Suprapubic skin (tissue), 4 donors: ENCODE measurements around the gene ZNF213.

ENCODE experiments used
- CTCF ChIP-seq, 2 donors: fragments of 200-600 bp in 1 of 2; fragments of 450-650 bp in 1 of 2; sonication (generic) in 1 of 2; IDR thresholded peaks; one replicate each; pipeline ENCODE4 v1.5.1; 2016 to 2019; ENCODE audit warnings: antibody characterized with exemption in 2 of 2, mild to moderate bottlenecking in 1 of 2, moderate library complexity in 1 of 2
- EP300 ChIP-seq: sonication (generic); formaldehyde crosslinking; IDR thresholded peaks from one replicate; pipeline ENCODE4 v1.6.1; 2017; ENCODE audit warnings: antibody characterized with exemption
- POLR2AphosphoS5 ChIP-seq, 3 donors: sonication (generic); formaldehyde crosslinking; IDR thresholded peaks; one replicate each; pipeline ENCODE4 v1.6.1; 2017; ENCODE audit warnings: antibody characterized with exemption in 3 of 3

DNA sequence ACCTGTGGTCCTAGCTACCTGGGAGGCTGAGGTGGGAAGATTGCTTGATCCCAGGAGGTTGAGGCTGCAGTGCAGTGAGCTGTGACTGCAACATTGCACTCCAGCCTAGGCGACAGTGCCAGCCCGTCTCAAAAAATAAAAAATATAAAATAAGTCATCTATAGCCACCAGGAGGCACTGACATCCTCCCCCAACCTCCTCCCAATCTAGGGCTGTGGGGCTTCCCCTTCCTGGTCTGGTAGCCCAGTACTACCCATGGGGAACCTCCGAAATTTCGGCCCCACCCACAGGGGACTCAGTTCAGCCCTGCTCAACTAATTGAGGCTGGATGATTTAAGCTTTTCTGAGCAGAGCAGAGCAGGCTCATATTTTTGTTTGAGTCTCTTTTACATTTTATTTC, 39.0 kb upstream of the ZNF213 start:
- TF ChIP-seq POLR2AphosphoS5 (IDR thresholded peaks at IDR 0.05) = no peak
- TF ChIP-seq CTCF (IDR thresholded peaks at IDR 0.05) = no peak
- no peak for TF ChIP-seq EP300
